Measurements from ENCODE around the gene DLG2.

The DLG2 gene

DNA sequence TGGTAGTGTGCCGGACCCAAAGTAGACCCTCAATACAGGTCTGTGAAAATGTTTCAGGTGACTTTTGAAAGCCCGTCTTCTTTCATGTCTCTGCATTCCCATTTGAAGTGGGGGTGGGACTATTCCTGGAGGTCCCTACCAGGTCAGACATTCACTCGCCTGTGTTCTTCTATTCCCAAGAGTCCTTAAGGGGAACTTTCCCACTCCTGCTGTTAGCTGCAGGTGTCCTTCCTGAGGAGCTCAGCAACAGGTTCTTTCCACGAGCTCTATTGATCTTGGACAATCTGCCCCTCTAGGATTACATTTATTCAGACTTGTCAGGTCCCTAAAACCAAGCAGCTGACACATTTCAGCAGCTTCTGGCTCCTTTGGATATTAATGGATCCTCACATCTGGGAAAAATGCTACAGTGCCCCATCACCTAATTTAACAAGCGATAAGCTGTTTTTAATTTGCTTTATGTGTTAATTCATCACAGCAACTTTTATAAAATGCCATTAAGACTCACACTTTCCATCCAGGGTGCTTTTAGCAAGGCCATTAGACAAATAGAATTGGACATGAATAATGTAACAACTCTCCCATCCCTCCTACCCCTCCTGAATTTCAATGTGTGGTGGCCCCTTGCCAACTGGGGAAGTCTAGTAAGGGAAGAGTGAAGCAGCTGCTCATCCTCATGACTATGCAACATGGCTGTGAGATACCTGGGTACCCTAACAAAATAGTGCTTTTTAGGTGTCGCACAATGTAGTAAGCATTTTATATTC is 2081.5 kb downstream of the DLG2 start:
- in situ Hi-C loops (cut with HindIII; ENCODE audit: low sequenced_read_pairs), result no loop called here
- H3K4me3 ChIP-seq (ENCODE audit: low read depth, low read length), result no peak overlapping the region
- DNase-seq (ENCODE audit: low read depth, low spot score), result no peak
- TF ChIP-seq, protein P1, sequence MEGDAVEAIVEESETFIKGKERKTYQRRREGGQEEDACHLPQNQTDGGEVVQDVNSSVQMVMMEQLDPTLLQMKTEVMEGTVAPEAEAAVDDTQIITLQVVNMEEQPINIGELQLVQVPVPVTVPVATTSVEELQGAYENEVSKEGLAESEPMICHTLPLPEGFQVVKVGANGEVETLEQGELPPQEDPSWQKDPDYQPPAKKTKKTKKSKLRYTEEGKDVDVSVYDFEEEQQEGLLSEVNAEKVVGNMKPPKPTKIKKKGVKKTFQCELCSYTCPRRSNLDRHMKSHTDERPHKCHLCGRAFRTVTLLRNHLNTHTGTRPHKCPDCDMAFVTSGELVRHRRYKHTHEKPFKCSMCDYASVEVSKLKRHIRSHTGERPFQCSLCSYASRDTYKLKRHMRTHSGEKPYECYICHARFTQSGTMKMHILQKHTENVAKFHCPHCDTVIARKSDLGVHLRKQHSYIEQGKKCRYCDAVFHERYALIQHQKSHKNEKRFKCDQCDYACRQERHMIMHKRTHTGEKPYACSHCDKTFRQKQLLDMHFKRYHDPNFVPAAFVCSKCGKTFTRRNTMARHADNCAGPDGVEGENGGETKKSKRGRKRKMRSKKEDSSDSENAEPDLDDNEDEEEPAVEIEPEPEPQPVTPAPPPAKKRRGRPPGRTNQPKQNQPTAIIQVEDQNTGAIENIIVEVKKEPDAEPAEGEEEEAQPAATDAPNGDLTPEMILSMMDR (IDR thresholded peaks at IDR 0.05; ENCODE audit: low read depth, low read length), result no peak

DNA sequence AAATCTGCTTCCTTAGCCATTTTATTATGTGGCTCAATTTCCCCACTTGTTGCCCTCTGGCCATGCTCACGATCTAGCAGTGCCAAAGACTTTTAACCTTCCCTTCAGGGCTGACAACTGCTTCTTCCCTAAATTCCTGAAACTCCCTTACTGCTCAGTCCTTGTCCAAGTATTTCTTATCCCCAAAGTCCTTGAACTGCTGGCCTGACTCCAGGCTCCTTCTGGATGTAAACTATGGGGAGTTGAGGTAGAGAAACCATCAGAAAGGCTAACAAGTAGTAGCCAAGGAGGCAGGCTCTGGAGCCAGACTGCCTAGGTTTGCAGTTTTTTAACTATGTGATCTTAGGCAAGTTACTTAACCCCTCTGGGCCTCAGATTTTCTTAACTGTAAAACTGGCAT is 2082.3 kb downstream of the DLG2 start:
- no peak for DNase-seq (ENCODE audit: low read depth, low spot score)
- TF ChIP-seq, protein P1 (IDR thresholded peaks at IDR 0.05; ENCODE audit: low read depth, low read length), result no peak
- in situ Hi-C loops (cut with HindIII; ENCODE audit: low sequenced_read_pairs), result no loop called here

DNA sequence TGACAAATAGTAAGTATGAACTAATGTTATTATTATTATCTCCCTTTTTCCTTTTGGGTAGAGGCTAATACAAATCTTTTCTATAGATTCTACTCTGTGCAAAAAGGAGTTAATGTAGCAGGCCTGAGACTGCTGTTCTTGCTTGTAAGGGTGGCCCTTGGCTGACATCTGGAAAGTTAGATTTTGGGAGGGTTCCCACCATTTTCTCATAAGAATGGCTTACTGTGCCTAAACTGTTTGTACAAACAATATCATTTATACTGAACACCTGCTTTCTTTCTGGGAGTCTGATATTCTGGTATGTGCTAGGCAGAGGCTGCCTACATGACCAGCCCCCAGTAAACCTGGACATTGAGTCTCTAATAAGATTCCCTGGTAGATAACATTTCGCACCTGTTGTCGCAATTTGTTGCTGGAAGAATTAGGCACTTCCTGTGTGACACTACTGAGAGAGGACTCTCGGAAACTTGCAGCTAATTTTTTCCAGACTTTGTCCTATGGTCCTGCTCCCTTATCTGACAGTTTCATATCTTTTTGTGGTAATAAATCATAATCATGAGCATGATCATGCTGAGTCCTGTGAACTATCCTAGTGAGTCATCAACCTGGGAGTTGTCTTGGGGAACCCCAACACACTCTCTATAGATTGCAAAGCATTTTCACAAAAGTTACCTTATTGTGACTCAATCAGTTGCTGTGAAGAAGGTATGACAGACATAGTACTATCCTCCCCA is 2083.3 kb downstream of the DLG2 start:
- in situ Hi-C loops (cut with HindIII; ENCODE audit: low sequenced_read_pairs), result no loop called here
- TF ChIP-seq, protein P1 (IDR thresholded peaks at IDR 0.05; ENCODE audit: low read depth, low read length), result no peak
- DNase-seq (ENCODE audit: low read depth, low spot score), result no peak
- H3K4me3 ChIP-seq (ENCODE audit: low read depth, low read length), result no peak overlapping the region

More for the DNA sequence above, 2082.3 kb downstream of the DLG2 start:
- H3K4me3 ChIP-seq (ENCODE audit: low read depth, low read length), result no peak overlapping the region

- no peak for DNase-seq (ENCODE audit: low read depth, low spot score)
- H3K4me3 ChIP-seq (ENCODE audit: low read depth, low read length), result no peak overlapping the region
- TF ChIP-seq, protein P1 (IDR thresholded peaks at IDR 0.05; ENCODE audit: low read depth, low read length), result no peak
- in situ Hi-C loops (cut with HindIII; ENCODE audit: low sequenced_read_pairs), result no loop called here
These were observed 2084.3 kb downstream of the DLG2 start for GRCh38 chr11:83542861-83543260.

- no peak overlapping the region for H3K4me3 ChIP-seq (ENCODE audit: low read depth, low read length)
- in situ Hi-C loops (cut with HindIII; ENCODE audit: low sequenced_read_pairs), result no loop called here
- TF ChIP-seq, protein P1 (IDR thresholded peaks at IDR 0.05; ENCODE audit: low read depth, low read length), result no peak
- no peak for DNase-seq (ENCODE audit: low read depth, low spot score)
These were observed 2086.4 kb downstream of the DLG2 start for GRCh38 chr11:83540728-83541127.

- TF ChIP-seq, protein P1 (IDR thresholded peaks at IDR 0.05; ENCODE audit: low read depth, low read length), result no peak
- DNase-seq (ENCODE audit: low read depth, low spot score), result peak; percentile 2
- in situ Hi-C loops (cut with HindIII; ENCODE audit: low sequenced_read_pairs), result no loop called here
- H3K4me3 ChIP-seq (ENCODE audit: low read depth, low read length), result no peak overlapping the region
These were observed 2086.9 kb downstream of the DLG2 start for GRCh38 chr11:83540112-83540675.

All from astrocyte of the spinal cord (primary cell).